H1 (cell line): ENCODE data around the gene FIS1. TPM values are rescaled to one million over a fixed set of nuclear protein-coding genes. Genes with fewer than 3 reads are reported as not detected.

ENCODE experiments used
- ASH2L ChIP-seq: fragments of 200-600, 300-600 bp; sonication (generic); IDR thresholded peaks from one replicate; pipeline ENCODE4 v1.7.1; 2017; ENCODE audit warnings: low read length
- CBX5 ChIP-seq: fragments of 300-800, 300-1000 bp; sonication (generic); IDR thresholded peaks from 2 replicates; pipeline ENCODE4 v1.7.1; 2016; ENCODE audit warnings: antibody characterized with exemption, low read length, low read depth
- KDM4A ChIP-seq: IDR thresholded peaks from one replicate; pipeline ENCODE4 v1.7.1; 2012; ENCODE audit warnings: low read depth, mild to moderate bottlenecking, moderate library complexity, low read length, inconsistent platforms; ENCODE audit not compliant: severe bottlenecking
- PHF8 ChIP-seq: fragments of 200-600 bp; sonication (generic); conservative IDR thresholded peaks from 2 replicates; pipeline ENCODE4 v1.7.1; 2012; ENCODE audit warnings: low read depth, mild to moderate bottlenecking, inconsistent platforms, low read length, moderate library complexity
- SIX5 ChIP-seq: IDR thresholded peaks from 2 replicates; pipeline ENCODE4 v1.6.1; 2011; ENCODE audit warnings: mild to moderate bottlenecking, low read depth, low read length
- TAF1 ChIP-seq: IDR thresholded peaks from 2 replicates; pipeline ENCODE4 v1.6.1; 2011; ENCODE audit warnings: mild to moderate bottlenecking, low read depth, low read length
- ZNF274 ChIP-seq: IDR thresholded peaks from 2 replicates; pipeline ENCODE4 v1.7.0; 2012; ENCODE audit warnings: low read length, borderline replicate concordance; ENCODE audit errors: extremely low read depth
- polyA plus RNA-seq, 7 experiments: library from polyadenylated mRNA; depleted of rRNA in 3 of 7; stranded (reverse) in 5 of 7; unstranded in 2 of 7; fragments of >200 nt in 5 of 7; fragments of 200-250 nt in 2 of 7; gene quantifications; 1 replicate in 5 of 7; 2 replicates in 1 of 7; 4 replicates in 1 of 7; pipeline versions ENCODE4 v1.2.1 to v1.2.3, GENCODE V29; 2011 to 2013; ENCODE audit warnings: missing spikeins in 2 of 7, mixed read lengths in 2 of 7
- total RNA-seq: library from RNA; stranded (reverse); fragmentation: NEBNext Ultra II Directional; extraction: Animal tissue kit (Norgen Biotek cat#: 25700); gene quantifications from 2 replicates; pipeline ENCODE4 v1.2.1, GENCODE V29; 2021
- TF ChIP-seq, protein P1 (sequence below): fragments of 300-600 bp; sonication (generic); IDR thresholded peaks from 2 replicates; pipeline ENCODE4 v1.7.1; 2012; ENCODE audit warnings: low read length, moderate library complexity, mild to moderate bottlenecking, inconsistent platforms; ENCODE audit not compliant: insufficient replicate concordance

Gene FIS1
- total and polyA plus RNA-seq, 2 of the 8 experiments (the other 6 are each of a cell fraction or from before 2014, with no cell fraction given) = 128 to 195 TPM

DNA sequence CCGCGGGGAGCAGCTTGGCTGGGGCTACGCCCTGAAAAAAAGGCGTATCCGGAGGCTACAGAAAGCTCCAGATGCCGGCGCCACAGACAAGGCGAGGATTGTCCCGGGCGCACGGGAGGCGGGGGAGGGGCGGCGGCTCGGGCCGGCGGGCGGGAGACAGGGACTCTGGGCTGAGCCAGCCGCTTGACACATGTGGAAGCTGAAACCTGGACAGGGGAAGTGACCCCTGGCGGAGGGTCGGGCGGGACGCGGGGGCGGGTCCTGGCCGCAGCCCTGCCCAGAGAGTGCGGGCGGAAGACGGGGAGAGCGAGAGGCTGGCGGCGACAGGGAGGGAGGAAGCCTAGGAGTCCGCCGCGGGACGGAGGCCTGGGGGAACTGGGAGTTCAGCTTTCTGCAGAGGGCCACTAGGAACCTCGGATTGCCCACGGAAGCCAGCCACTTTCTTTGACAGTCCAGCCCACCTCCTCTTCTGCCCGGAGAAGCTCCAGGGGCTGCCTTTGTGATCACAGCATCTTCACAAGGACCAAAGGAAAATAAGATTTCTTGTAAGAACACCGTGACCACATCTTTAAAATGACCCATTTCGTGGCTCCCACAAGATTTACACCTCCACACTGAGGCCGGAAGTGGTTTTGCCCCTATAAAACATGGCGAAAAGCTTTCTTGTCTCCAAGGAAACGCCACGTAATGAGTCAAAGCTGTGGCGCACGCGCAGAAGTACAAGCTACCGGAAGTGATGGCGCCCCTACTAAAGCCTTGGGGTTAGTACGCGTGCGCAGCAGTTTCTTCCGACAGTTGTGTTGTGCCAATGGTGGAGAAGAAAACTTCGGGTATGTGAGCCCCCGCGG lies 27.3 kb downstream of the FIS1 start, which contains the start of the genes PLOD3 and ZNHIT1 (continued):
- TF ChIP-seq, protein P1, sequence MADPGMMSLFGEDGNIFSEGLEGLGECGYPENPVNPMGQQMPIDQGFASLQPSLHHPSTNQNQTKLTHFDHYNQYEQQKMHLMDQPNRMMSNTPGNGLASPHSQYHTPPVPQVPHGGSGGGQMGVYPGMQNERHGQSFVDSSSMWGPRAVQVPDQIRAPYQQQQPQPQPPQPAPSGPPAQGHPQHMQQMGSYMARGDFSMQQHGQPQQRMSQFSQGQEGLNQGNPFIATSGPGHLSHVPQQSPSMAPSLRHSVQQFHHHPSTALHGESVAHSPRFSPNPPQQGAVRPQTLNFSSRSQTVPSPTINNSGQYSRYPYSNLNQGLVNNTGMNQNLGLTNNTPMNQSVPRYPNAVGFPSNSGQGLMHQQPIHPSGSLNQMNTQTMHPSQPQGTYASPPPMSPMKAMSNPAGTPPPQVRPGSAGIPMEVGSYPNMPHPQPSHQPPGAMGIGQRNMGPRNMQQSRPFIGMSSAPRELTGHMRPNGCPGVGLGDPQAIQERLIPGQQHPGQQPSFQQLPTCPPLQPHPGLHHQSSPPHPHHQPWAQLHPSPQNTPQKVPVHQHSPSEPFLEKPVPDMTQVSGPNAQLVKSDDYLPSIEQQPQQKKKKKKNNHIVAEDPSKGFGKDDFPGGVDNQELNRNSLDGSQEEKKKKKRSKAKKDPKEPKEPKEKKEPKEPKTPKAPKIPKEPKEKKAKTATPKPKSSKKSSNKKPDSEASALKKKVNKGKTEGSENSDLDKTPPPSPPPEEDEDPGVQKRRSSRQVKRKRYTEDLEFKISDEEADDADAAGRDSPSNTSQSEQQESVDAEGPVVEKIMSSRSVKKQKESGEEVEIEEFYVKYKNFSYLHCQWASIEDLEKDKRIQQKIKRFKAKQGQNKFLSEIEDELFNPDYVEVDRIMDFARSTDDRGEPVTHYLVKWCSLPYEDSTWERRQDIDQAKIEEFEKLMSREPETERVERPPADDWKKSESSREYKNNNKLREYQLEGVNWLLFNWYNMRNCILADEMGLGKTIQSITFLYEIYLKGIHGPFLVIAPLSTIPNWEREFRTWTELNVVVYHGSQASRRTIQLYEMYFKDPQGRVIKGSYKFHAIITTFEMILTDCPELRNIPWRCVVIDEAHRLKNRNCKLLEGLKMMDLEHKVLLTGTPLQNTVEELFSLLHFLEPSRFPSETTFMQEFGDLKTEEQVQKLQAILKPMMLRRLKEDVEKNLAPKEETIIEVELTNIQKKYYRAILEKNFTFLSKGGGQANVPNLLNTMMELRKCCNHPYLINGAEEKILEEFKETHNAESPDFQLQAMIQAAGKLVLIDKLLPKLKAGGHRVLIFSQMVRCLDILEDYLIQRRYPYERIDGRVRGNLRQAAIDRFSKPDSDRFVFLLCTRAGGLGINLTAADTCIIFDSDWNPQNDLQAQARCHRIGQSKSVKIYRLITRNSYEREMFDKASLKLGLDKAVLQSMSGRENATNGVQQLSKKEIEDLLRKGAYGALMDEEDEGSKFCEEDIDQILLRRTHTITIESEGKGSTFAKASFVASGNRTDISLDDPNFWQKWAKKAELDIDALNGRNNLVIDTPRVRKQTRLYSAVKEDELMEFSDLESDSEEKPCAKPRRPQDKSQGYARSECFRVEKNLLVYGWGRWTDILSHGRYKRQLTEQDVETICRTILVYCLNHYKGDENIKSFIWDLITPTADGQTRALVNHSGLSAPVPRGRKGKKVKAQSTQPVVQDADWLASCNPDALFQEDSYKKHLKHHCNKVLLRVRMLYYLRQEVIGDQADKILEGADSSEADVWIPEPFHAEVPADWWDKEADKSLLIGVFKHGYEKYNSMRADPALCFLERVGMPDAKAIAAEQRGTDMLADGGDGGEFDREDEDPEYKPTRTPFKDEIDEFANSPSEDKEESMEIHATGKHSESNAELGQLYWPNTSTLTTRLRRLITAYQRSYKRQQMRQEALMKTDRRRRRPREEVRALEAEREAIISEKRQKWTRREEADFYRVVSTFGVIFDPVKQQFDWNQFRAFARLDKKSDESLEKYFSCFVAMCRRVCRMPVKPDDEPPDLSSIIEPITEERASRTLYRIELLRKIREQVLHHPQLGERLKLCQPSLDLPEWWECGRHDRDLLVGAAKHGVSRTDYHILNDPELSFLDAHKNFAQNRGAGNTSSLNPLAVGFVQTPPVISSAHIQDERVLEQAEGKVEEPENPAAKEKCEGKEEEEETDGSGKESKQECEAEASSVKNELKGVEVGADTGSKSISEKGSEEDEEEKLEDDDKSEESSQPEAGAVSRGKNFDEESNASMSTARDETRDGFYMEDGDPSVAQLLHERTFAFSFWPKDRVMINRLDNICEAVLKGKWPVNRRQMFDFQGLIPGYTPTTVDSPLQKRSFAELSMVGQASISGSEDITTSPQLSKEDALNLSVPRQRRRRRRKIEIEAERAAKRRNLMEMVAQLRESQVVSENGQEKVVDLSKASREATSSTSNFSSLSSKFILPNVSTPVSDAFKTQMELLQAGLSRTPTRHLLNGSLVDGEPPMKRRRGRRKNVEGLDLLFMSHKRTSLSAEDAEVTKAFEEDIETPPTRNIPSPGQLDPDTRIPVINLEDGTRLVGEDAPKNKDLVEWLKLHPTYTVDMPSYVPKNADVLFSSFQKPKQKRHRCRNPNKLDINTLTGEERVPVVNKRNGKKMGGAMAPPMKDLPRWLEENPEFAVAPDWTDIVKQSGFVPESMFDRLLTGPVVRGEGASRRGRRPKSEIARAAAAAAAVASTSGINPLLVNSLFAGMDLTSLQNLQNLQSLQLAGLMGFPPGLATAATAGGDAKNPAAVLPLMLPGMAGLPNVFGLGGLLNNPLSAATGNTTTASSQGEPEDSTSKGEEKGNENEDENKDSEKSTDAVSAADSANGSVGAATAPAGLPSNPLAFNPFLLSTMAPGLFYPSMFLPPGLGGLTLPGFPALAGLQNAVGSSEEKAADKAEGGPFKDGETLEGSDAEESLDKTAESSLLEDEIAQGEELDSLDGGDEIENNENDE = no peak
- TF ChIP-seq SIX5 (peak; percentile 41), TAF1 (peak; percentile 49; the same call in 1 of the 2 replicates), KDM4A (no peak), PHF8 (peak; percentile 14; the same call in 1 of the 2 replicates), CBX5 (no peak), ASH2L (peak; percentile 16), ZNF274 (no peak)
